GM19452 (cell line): ENCODE results near the gene SFMBT1.

Experiments used
- ATAC-seq: cut with Tn5 transposase; IDR thresholded peaks from one replicate; pipeline ENCODE4 v1.9.1; 2021; ENCODE audit not compliant: unreplicated experiment

Gene SFMBT1

GRCh38 chr3:52857864-52858263, 188.0 kb downstream of the SFMBT1 start:
- ATAC-seq = no peak

- no peak for ATAC-seq
These were observed 188.7 kb downstream of the SFMBT1 start for GRCh38 chr3:52857133-52857532.

GRCh38 chr3:52856666-52857065, 189.2 kb downstream of the SFMBT1 start:
- no peak for ATAC-seq

- no peak for ATAC-seq
These were observed 191.9 kb downstream of the SFMBT1 start for GRCh38 chr3:52854013-52854412.
